Testis (tissue), 2 donors: ENCODE results near the gene CFLAR.

Experiments
- POLR2A ChIP-seq: fragments of 450-650 bp; IDR thresholded peaks from one replicate; pipeline ENCODE4 v1.6.1; 2017; ENCODE audit warnings: antibody characterized with exemption, mild to moderate bottlenecking, moderate library complexity
- TF ChIP-seq, protein P1 (sequence below), 3 experiments: fragments of 450-650 bp in 2 of 3; fragments of 200-600 bp in 1 of 3; sonication (generic) in 1 of 3; IDR thresholded peaks; one replicate each; pipeline ENCODE4 v1.5.1; 2016 to 2019; ENCODE audit warnings: antibody characterized with exemption in 3 of 3, mild to moderate bottlenecking in 2 of 3, moderate library complexity in 1 of 3

DNA sequence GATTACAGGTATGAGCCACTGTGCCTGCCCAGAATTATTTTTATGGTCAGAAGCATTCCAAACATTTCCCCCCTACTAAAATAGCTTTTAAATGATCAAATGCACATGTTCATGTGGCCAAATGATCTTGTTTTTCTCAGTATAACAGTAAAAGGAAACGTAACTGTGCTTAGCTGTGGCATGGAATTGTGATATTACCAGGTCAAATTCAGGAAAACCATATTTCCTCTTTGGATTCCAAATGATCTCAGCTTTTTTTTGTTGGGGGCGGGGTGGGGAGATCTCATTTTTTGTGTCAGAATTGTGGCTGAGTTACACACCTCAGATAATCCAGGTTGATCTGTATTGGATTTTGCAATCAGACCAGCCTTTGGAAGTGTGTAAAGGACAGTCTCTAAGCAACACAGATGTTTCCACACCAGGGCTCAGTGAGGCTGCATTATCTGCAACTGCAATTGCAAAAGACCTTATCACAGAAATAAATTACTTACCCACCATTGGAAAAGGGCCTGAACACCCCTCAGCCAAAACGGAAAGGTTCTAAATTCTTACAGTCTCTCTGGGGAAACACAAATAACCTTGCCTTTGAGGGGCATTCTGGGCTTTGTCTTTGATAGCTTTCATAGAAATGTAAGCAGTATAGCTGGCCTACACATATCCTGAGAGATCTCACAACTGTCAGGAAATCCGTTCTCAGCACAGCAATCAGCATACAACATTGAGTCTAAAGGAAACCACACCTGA is 75.3 kb downstream of the CFLAR start:
- TF ChIP-seq, protein P1, sequence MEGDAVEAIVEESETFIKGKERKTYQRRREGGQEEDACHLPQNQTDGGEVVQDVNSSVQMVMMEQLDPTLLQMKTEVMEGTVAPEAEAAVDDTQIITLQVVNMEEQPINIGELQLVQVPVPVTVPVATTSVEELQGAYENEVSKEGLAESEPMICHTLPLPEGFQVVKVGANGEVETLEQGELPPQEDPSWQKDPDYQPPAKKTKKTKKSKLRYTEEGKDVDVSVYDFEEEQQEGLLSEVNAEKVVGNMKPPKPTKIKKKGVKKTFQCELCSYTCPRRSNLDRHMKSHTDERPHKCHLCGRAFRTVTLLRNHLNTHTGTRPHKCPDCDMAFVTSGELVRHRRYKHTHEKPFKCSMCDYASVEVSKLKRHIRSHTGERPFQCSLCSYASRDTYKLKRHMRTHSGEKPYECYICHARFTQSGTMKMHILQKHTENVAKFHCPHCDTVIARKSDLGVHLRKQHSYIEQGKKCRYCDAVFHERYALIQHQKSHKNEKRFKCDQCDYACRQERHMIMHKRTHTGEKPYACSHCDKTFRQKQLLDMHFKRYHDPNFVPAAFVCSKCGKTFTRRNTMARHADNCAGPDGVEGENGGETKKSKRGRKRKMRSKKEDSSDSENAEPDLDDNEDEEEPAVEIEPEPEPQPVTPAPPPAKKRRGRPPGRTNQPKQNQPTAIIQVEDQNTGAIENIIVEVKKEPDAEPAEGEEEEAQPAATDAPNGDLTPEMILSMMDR (IDR thresholded peaks at IDR 0.05) = no peak
- TF ChIP-seq POLR2A = no peak
